Stimulated activated CD4-positive, alpha-beta T cell treated with anti-CD3 and anti-CD28 coated beads, Interleukin-4, amount 100 ng/mL, for 4 hours (primary cell): Measurements from ENCODE around the gene NIPSNAP3A.

Source experiments
- DNase-seq, 2 experiments: peaks; one replicate each; pipeline ENCODE4 v3.0.0-alpha.2; 2020

The NIPSNAP3A gene

GRCh38 chr9:104774831-104775573, 27.5 kb downstream of the NIPSNAP3A start:
- no peak for DNase-seq

- DNase-seq: no peak
Observed at GRCh38 chr9:104775574-104775936, 28.1 kb downstream of the NIPSNAP3A start.

GRCh38 chr9:104775976-104776375, 28.5 kb downstream of the NIPSNAP3A start:
- no peak for DNase-seq

GRCh38 chr9:104776797-104777196, 29.3 kb downstream of the NIPSNAP3A start:
- no peak for DNase-seq

GRCh38 chr9:104778802-104779201, 31.3 kb downstream of the NIPSNAP3A start:
- DNase-seq: no peak

- DNase-seq: no peak
Observed at GRCh38 chr9:104779334-104779733, 31.9 kb downstream of the NIPSNAP3A start.

GRCh38 chr9:104779946-104780535, 32.6 kb downstream of the NIPSNAP3A start:
- DNase-seq: no peak

- DNase-seq: no peak
Observed at GRCh38 chr9:104780796-104781395, 33.4 kb downstream of the NIPSNAP3A start.

- DNase-seq: no peak
Observed at GRCh38 chr9:104783588-104783987, 36.1 kb downstream of the NIPSNAP3A start.

GRCh38 chr9:104784098-104784497, 36.6 kb downstream of the NIPSNAP3A start:
- DNase-seq: no peak

- DNase-seq: no peak
Observed at GRCh38 chr9:104786293-104786692, 38.8 kb downstream of the NIPSNAP3A start.

- no peak for DNase-seq
Observed at GRCh38 chr9:104787306-104788015, 40.0 kb downstream of the NIPSNAP3A start.

GRCh38 chr9:104788251-104788650, 40.8 kb downstream of the NIPSNAP3A start:
- DNase-seq: no peak

- DNase-seq: peak in 1 of 2 experiments; percentile 15
Observed at GRCh38 chr9:104794070-104794469, 46.6 kb downstream of the NIPSNAP3A start.

- no peak for DNase-seq
Observed at GRCh38 chr9:104795082-104795481, 47.6 kb downstream of the NIPSNAP3A start.

- no peak for DNase-seq
Observed at GRCh38 chr9:104795857-104796256, 48.4 kb downstream of the NIPSNAP3A start.

- no peak for DNase-seq
Observed at GRCh38 chr9:104798209-104798995, 50.9 kb downstream of the NIPSNAP3A start.

- no peak for DNase-seq
Observed at GRCh38 chr9:104800068-104800785, 52.7 kb downstream of the NIPSNAP3A start.

- no peak for DNase-seq
Observed at GRCh38 chr9:104802110-104802509, 54.6 kb downstream of the NIPSNAP3A start.

GRCh38 chr9:104802906-104803305, 55.4 kb downstream of the NIPSNAP3A start:
- no peak for DNase-seq

GRCh38 chr9:104805441-104805840, 58.0 kb downstream of the NIPSNAP3A start:
- no peak for DNase-seq

GRCh38 chr9:104808035-104808614, 60.6 kb downstream of the NIPSNAP3A start:
- DNase-seq: no peak
